Lower lobe of right lung (tissue), 2 donors: Measurements from ENCODE around the gene NEDD4. TPM values are rescaled to one million over a fixed set of nuclear protein-coding genes. Genes with fewer than 3 reads are reported as not detected.

Source experiments
- ATAC-seq, 2 donors: fragments of 200-7000 bp; cut with Tn5 transposase; one replicate each; pipeline ENCODE4 v1.9.1; 2020 to 2022; ENCODE audit warnings: mild to moderate bottlenecking in 2 of 2, moderate library complexity in 2 of 2
- DNase-seq: peaks from one replicate; pipeline ENCODE4 v3.0.0-alpha.2; 2020
- H3K27ac ChIP-seq: fragments of 200-600 bp; one replicate; pipeline ENCODE4 v1.8.0; 2022
- H3K27me3 ChIP-seq: fragments of 200-600 bp; one replicate; pipeline ENCODE4 v1.8.0; 2022; ENCODE audit warnings: low read depth
- H3K36me3 ChIP-seq: fragments of 200-600 bp; one replicate; pipeline ENCODE4 v1.8.0; 2022; ENCODE audit warnings: mild to moderate bottlenecking
- H3K4me1 ChIP-seq: fragments of 200-600 bp; one replicate; pipeline ENCODE4 v1.8.0; 2022
- H3K4me3 ChIP-seq: fragments of 200-600 bp; one replicate; pipeline ENCODE4 v1.8.0; 2022; ENCODE audit warnings: mild to moderate bottlenecking
- H3K9me3 ChIP-seq: fragments of 200-600 bp; one replicate; pipeline ENCODE4 v1.8.0; 2022
- intact Hi-C: fragments of 100-400 bp; cut with DNase I; formaldehyde crosslinking; loops from one replicate; pipeline ENCODE4 v1.11.0; 2022
- total RNA-seq: library from RNA; stranded (reverse); fragmentation: NEBNext Ultra II Directional; extraction: Animal tissue kit (Norgen Biotek cat#: 25700); gene quantifications from one replicate; pipeline ENCODE4 v1.2.1, GENCODE V29; 2021
- TF ChIP-seq, protein P1 (sequence below): fragments of 200-600 bp; IDR thresholded peaks from one replicate; pipeline ENCODE4 v1.8.0; 2022; ENCODE audit warnings: antibody characterized with exemption, mild to moderate bottlenecking
- donor health status: DM: no; HTN: yes; CAD: no; lungs with severe emphysema.

Gene NEDD4
- total RNA-seq, 1 donor from 2014 or later, result 16.5 TPM

GRCh38 chr15:55909036-55909811 is 84.2 kb downstream of the NEDD4 start:
- no peaks in the 10 kb centered on the region for H3K36me3 ChIP-seq
- H3K9me3 ChIP-seq, result no peaks in the 10 kb centered on the region
- H3K27ac ChIP-seq, result no peak overlapping the region
- TF ChIP-seq, protein P1, sequence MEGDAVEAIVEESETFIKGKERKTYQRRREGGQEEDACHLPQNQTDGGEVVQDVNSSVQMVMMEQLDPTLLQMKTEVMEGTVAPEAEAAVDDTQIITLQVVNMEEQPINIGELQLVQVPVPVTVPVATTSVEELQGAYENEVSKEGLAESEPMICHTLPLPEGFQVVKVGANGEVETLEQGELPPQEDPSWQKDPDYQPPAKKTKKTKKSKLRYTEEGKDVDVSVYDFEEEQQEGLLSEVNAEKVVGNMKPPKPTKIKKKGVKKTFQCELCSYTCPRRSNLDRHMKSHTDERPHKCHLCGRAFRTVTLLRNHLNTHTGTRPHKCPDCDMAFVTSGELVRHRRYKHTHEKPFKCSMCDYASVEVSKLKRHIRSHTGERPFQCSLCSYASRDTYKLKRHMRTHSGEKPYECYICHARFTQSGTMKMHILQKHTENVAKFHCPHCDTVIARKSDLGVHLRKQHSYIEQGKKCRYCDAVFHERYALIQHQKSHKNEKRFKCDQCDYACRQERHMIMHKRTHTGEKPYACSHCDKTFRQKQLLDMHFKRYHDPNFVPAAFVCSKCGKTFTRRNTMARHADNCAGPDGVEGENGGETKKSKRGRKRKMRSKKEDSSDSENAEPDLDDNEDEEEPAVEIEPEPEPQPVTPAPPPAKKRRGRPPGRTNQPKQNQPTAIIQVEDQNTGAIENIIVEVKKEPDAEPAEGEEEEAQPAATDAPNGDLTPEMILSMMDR, result no peak
- no peak for ATAC-seq
- no peak overlapping the region for H3K4me3 ChIP-seq
- intact Hi-C loops, result no loop called here
- no peaks in the 10 kb centered on the region for H3K27me3 ChIP-seq
- no peak for DNase-seq
- no peaks in the 10 kb centered on the region for H3K4me1 ChIP-seq

DNA sequence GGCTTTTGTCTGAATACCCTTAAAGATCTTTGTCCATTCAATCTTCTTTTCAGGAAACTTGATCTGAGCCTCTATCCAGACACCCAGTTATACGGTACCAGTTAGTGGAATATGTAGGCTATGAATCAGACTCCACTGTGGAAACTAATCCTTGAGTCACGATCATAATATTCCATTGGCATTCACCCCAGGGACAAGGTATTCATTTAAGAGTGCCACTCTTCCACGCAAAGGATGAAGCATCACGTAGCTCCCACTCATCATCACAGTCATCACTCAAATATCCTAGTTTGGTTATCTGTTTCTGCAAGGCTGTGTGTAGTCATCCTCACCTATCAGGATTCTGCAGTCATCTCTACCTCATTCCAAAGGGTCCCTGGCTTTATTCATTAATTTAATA is 85.6 kb downstream of the NEDD4 start:
- TF ChIP-seq, protein P1, result no peak
- Histone ChIP-seq H3K27ac (no peak overlapping the region), H3K36me3 (no peaks in the 10 kb centered on the region), H3K4me1 (no peaks in the 10 kb centered on the region), H3K9me3 (no peaks in the 10 kb centered on the region), H3K4me3 (no peak overlapping the region), H3K27me3 (no peaks in the 10 kb centered on the region)
- ATAC-seq (no peak), DNase-seq (no peak)
- intact Hi-C loops, result no loop called here

GRCh38 chr15:55902981-55903380 is 90.4 kb downstream of the NEDD4 start:
- intact Hi-C loops, result no loop called here
- Histone ChIP-seq H3K27ac (no peak overlapping the region), H3K36me3 (no peaks in the 10 kb centered on the region), H3K4me1 (peaks cover 4% of the 10 kb centered on the region), H3K4me3 (no peak overlapping the region), H3K9me3 (no peaks in the 10 kb centered on the region), H3K27me3 (no peaks in the 10 kb centered on the region)
- DNase-seq (no peak), ATAC-seq (no peak)
- TF ChIP-seq, protein P1, result no peak

DNA sequence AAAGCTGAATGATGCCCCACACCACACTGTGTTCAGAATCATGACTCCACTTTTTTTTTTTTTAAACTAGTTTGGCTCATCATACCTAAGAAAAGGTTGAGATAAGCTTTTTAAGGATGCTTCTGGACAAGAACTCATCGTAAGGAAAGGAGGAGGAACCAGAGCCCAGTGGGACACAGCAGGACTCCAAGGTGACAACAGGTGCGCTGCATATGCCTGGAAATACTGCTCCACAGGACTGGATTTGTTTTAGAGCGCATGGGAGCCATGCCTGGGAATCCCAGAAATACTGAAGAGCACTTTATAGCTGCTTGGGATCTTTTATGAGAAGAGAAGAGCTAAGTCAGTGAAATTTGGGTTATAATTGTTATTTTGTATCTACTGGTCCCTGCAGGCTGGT is 93.4 kb downstream of the NEDD4 start:
- ATAC-seq, result no peak
- H3K9me3 ChIP-seq, result no peaks in the 10 kb centered on the region
- no peak overlapping the region for H3K27ac ChIP-seq

DNA sequence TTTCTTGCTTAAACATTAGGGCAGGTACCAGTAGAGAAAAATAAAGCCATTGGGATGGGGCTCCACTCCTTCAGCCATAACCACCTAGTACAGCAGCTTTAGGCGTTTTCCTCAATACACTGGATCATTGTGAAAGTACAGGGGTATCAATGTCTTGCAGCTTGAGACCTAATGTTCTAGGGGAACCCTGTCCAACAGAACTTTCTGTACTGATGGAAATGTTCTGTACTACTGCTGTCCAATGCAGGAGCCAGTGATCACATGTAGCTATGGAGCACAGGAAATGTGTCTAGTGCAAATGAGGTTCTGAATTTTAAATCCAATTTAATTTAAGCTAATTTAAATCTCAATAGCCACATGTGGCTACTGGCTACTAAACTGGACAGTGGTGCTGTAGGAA is 93.9 kb downstream of the NEDD4 start:
- Histone ChIP-seq H3K4me3 (no peak overlapping the region), H3K27ac (no peak overlapping the region), H3K36me3 (no peaks in the 10 kb centered on the region), H3K4me1 (peaks cover 7% of the 10 kb centered on the region), H3K27me3 (no peaks in the 10 kb centered on the region), H3K9me3 (no peaks in the 10 kb centered on the region)
- ATAC-seq (no peak), DNase-seq (no peak)
- intact Hi-C loops, result no loop called here
- TF ChIP-seq, protein P1, result no peak

More for the DNA sequence above, 93.4 kb downstream of the NEDD4 start:
- Histone ChIP-seq H3K4me3 (no peak overlapping the region), H3K36me3 (no peaks in the 10 kb centered on the region), H3K4me1 (peaks cover 7% of the 10 kb centered on the region), H3K27me3 (no peaks in the 10 kb centered on the region)
- TF ChIP-seq, protein P1, result no peak
- DNase-seq, result no peak
- intact Hi-C loops, result no loop called here
